Ovary (tissue), 9 donors: Measurements from ENCODE around the gene PNPLA2. TPM values are rescaled to one million over a fixed set of nuclear protein-coding genes. Genes with fewer than 3 reads are reported as not detected.
A peak's percentile ranks its signal among the peaks of the same experiment; 100 is the strongest.

ENCODE experiments used
- DNase-seq, 5 donors: peaks; one replicate each; pipeline ENCODE4 v3.0.0-alpha.2; 2019 to 2020
- H3K27ac ChIP-seq, 2 donors: fragments of 200-600 bp; one replicate each; pipeline versions ENCODE4 v1.5.1 to v1.8.0; 2019 to 2022
- H3K27me3 ChIP-seq: fragments of 200-600 bp; one replicate; pipeline ENCODE4 v1.8.0; 2022
- H3K36me3 ChIP-seq: fragments of 200-600 bp; sonication (generic); one replicate; pipeline ENCODE4 v1.5.1; 2019
- H3K4me1 ChIP-seq: one replicate; pipeline ENCODE4 v1.8.1; 2013; ENCODE audit warnings: mild to moderate bottlenecking, moderate library complexity; ENCODE audit not compliant: insufficient read depth
- H3K4me3 ChIP-seq: fragments of 200-600 bp; sonication (generic); one replicate; pipeline ENCODE4 v1.5.1; 2017
- H3K9me3 ChIP-seq, 2 donors: fragments of 200-600 bp in 1 of 2; sonication (generic) in 1 of 2; one replicate each; pipeline versions ENCODE4 v1.5.1 to v1.8.1; 2013 to 2019; ENCODE audit warnings: mild to moderate bottlenecking in 1 of 2, moderate library complexity in 1 of 2
- EP300 ChIP-seq: sonication (generic); formaldehyde crosslinking; IDR thresholded peaks from one replicate; pipeline ENCODE4 v1.6.1; 2017; ENCODE audit warnings: antibody characterized with exemption
- POLR2A ChIP-seq: fragments of 450-650 bp; IDR thresholded peaks from one replicate; pipeline ENCODE4 v1.6.1; 2017; ENCODE audit warnings: antibody characterized with exemption, mild to moderate bottlenecking, moderate library complexity
- WGBS, 3 donors: extraction: QIAGEN DNeasy Blood & Tissue Kit in 1 of 3; methylation state at CpG; one replicate each; pipeline versions ENCODE4 v1.1.5 to v1.1.7; 2013 to 2017; 5-methylcytosine and 5-hydroxymethylcytosine counted together
- intact Hi-C, 4 donors: fragments of 100-400 bp; cut with DNase I; formaldehyde crosslinking; loops; one replicate each; pipeline versions ENCODE4 v1.11.0 to v1.15.1; 2022 to 2023
- polyA plus RNA-seq, 2 donors: library from polyadenylated mRNA; stranded (reverse); fragments of 200-250 nt in 1 of 2; fragments of 350-450 nt in 1 of 2; fragmentation: Illumina TruSeq in 1 of 2; extraction: RNeasy Lipid Tissue Mini Kit (QIAGEN cat#74804) in 1 of 2; gene quantifications; one replicate each; pipeline ENCODE4 v1.2.3, GENCODE V29; 2013 to 2014
- total RNA-seq, 7 donors: library from RNA; depleted of rRNA in 2 of 7; stranded (reverse); fragments of >200 nt in 2 of 7; fragmentation: NEBNext Ultra II Directional in 3 of 7; extraction: Animal tissue kit (Norgen Biotek cat#: 25700) in 3 of 7; gene quantifications; one replicate each; pipeline versions ENCODE4 v1.1.0 to v1.2.4, GENCODE V29; 2016 to 2023
- TF ChIP-seq, protein P1 (sequence below), 3 donors: fragments of 450-650 bp in 2 of 3; fragments of 200-600 bp in 1 of 3; IDR thresholded peaks; one replicate each; pipeline versions ENCODE4 v1.5.1 to v1.8.0; 2016 to 2022; ENCODE audit warnings: antibody characterized with exemption in 3 of 3, mild to moderate bottlenecking in 1 of 3
- donor health status: DM: no; HTN: no; CAD: no; lungs with moderate emphysema.
- donor health status: DM: no; HTN: no; CAD: no.
- donor health status: Bipolar disorder and iron deficiency.
- donor health status: DM: yes; HTN: yes; CAD: no.
- donor health status: DM: no; HTN: no; CAD: no.
- donor health status: DM: yes; HTN: yes; CAD: no.

Gene PNPLA2
- total and polyA plus RNA-seq, 9 donors, result 12.9 to 98.2 (median 83.0) TPM

DNA sequence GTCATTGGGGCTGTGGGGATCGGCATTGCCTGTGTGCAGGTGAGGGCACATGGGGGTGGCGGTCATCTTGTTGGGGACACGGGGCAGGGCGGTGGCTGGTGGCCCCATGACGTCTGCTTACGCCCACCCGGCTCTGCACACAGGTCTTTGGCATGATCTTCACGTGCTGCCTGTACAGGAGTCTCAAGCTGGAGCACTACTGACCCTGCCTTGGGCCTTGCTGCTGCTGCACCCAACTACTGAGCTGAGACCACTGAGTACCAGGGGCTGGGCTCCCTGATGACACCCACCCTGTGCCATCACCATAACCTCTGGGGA, 19.2 kb downstream of the PNPLA2 start:
- no peaks in the 10 kb centered on the region for H3K27me3 ChIP-seq
- no peaks in the 10 kb centered on the region for H3K9me3 ChIP-seq
- H3K4me1 ChIP-seq, result peaks cover 18% of the 10 kb centered on the region
- H3K27ac ChIP-seq, result no peak overlapping the region
- no peak for DNase-seq
- intact Hi-C loops, result no loop called here
- WGBS, 3 donors, result 69 to 82% (median 71%) methylated on average over 8 of the region's 8 CpGs
- TF ChIP-seq, protein P1, sequence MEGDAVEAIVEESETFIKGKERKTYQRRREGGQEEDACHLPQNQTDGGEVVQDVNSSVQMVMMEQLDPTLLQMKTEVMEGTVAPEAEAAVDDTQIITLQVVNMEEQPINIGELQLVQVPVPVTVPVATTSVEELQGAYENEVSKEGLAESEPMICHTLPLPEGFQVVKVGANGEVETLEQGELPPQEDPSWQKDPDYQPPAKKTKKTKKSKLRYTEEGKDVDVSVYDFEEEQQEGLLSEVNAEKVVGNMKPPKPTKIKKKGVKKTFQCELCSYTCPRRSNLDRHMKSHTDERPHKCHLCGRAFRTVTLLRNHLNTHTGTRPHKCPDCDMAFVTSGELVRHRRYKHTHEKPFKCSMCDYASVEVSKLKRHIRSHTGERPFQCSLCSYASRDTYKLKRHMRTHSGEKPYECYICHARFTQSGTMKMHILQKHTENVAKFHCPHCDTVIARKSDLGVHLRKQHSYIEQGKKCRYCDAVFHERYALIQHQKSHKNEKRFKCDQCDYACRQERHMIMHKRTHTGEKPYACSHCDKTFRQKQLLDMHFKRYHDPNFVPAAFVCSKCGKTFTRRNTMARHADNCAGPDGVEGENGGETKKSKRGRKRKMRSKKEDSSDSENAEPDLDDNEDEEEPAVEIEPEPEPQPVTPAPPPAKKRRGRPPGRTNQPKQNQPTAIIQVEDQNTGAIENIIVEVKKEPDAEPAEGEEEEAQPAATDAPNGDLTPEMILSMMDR (IDR thresholded peaks at IDR 0.05), result no peak
- TF ChIP-seq POLR2A (no peak), EP300 (no peak)
- H3K36me3 ChIP-seq, result no peaks in the 10 kb centered on the region
- H3K4me3 ChIP-seq, result no peak overlapping the region

DNA sequence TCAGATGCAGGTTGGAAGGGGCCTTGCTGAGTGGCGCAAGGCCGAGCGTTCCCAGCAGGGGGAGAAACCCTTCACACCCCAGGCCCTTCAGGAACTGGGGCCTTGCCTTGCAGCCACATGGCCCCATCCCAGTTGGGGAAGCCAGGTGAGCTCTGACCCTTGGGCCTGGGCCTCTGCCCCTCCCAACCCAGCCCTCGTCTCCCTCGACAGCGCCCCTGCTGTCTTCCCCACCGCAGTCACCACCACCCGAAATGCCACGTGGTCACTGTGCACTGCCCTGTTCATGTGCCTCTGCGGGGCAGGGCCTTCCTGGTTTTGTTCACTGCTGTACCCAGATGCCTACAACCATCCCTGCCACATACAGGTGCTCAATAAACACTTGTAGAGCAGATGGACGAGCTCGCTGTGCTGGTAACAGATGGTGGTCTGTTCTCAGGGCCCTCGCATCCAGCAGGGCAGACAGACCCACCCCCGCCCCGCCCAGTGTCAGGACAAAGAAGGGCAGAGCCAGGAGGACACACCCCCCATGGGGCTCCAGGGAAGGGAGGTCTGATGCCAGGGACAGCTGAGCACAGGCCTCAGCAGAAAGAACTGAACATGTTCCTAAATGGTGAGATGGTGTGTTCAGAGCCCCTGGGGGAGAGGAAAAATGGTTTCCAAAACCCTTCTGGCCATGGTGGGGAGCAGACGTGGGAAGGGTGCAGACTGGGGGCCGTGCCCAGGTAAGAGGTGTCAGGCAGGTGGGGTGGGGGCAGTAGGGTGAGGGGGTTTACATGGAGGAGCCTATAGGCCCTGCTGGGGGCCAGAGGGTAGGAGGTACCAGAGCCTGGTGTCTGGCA, 19.9 kb downstream of the PNPLA2 start:
- Histone ChIP-seq H3K4me3 (no peak overlapping the region), H3K9me3 (no peaks in the 10 kb centered on the region), H3K27ac (no peak overlapping the region), H3K27me3 (no peaks in the 10 kb centered on the region), H3K4me1 (peaks cover 18% of the 10 kb centered on the region), H3K36me3 (no peaks in the 10 kb centered on the region)
- intact Hi-C loops, result no loop called here
- no peak for TF ChIP-seq POLR2A
- no peak for TF ChIP-seq EP300
- DNase-seq, result no peak
- WGBS, 3 donors, result 38 to 60% (median 47%) methylated on average over 17 of the region's 17 CpGs

DNA sequence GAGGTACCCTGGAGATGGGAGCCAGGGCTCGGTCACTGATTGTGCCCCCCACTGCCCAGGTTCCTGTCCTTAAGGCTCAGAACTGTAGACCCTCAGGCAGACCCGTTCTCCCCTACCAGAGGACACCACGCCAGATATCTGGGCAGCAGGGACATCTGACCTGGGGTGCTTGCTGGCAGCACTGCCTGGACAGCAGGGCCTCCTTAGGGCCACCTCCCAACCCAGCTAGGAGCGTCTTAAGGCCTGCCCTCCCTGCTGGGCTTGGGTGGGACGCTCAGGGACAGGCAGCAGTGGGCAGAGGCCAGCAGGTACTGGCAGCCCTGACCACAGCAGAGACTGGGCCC, 20.5 kb downstream of the PNPLA2 start:
- Histone ChIP-seq H3K4me3 (no peak overlapping the region), H3K27ac (no peak overlapping the region), H3K36me3 (no peaks in the 10 kb centered on the region), H3K27me3 (no peaks in the 10 kb centered on the region), H3K4me1 (peaks cover 17% of the 10 kb centered on the region), H3K9me3 (no peaks in the 10 kb centered on the region)
- no peak for TF ChIP-seq EP300
- WGBS, 3 donors, result 80 to 90% (median 87%) methylated on average over 5 of the region's 5 CpGs
- DNase-seq, result no peak
- intact Hi-C loops, result no loop called here

DNA sequence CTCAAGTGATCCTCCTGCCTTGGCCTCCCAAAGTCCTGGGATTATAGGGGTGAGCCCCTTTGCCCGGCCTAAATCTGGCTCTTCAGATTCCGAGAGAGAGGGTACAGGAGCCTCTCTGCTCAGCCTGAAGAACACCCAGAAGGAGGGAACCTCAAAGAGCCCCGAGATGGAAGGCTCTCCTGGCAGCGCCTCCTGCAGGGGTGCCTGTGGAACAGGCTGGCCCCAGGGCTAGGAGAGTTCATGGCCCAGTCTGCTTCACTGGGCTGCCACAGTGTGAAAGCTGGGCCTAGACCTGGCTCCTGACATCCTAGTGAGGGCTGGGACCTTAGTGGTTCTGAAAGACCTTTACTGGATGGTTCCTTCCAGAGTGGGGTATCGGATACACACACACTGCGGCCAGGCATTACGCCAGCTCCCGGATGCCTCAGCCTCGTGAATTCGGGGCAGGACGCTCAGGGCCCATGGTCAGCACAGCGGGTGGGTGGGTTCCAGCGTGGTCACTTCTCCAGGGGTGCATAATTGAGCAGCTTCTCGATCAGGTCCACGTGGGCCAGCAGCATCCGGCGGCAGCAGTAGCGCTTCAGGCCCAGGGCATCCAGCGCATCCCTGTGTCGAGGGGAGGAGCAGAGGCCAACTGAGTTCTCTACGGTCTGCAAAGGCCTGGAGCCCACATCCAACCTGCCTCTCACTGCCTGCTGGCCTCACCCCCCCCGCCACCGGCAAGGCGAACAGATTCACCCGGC, 21.3 kb downstream of the PNPLA2 start:
- intact Hi-C loops, result loop anchor here in 1 of 4 donors (5.0 to 10.0 kb wide), 2 partner anchors 33 to 625 kb away; partner anchors contain the start of genes PIDD1 and RPLP2
- no peaks in the 10 kb centered on the region for H3K27me3 ChIP-seq
- WGBS, 3 donors, result 63 to 73% (median 63%) methylated on average over 21 to 25 of the region's 25 CpGs
- TF ChIP-seq POLR2A (no peak), EP300 (no peak)
- TF ChIP-seq, protein P1 (IDR thresholded peaks at IDR 0.05), result no peak
- DNase-seq, result no peak
- no peak overlapping the region for H3K27ac ChIP-seq
- no peak overlapping the region for H3K4me3 ChIP-seq
- no peaks in the 10 kb centered on the region for H3K9me3 ChIP-seq
- H3K4me1 ChIP-seq, result peaks cover 15% of the 10 kb centered on the region
- H3K36me3 ChIP-seq, result no peaks in the 10 kb centered on the region

DNA sequence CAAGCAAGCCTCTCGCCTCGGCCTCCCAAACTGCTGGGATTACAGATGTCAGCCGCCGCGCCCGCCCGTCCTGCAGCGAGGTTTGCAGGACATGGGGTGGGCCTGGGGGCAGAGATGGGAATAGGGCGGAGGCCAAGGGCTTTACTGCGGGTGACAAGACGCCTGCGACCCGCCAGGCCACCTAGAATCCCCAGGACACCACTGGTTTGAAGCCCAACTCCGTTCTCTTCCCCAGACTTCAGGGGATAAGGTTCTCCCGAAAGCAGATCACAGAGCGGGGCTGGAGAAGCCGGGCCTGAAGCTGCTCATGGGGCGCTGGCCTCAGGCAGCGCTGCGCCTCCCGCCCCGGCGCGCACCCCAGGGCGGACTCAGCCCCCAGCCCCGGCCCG, 23.3 kb downstream of the PNPLA2 start:
- peaks cover 24% of the 10 kb centered on the region for H3K4me1 ChIP-seq
- WGBS, 3 donors, result 0 to 2% (median 1%) methylated on average over 22 to 27 of the region's 27 CpGs
- H3K27ac ChIP-seq, result peak overlapping the region in 1 of 2 donors; percentile 92
- intact Hi-C loops, result loop anchor here in 1 of 4 donors (5.0 to 10.0 kb wide), 2 partner anchors 35 to 623 kb away; partner anchors contain the start of genes PIDD1 and RPLP2
- peak overlapping the region; percentile 49 for H3K4me3 ChIP-seq
- no peak for DNase-seq
- H3K27me3 ChIP-seq, result no peaks in the 10 kb centered on the region
- H3K9me3 ChIP-seq, result no peaks in the 10 kb centered on the region
- H3K36me3 ChIP-seq, result no peaks in the 10 kb centered on the region
- no peak for TF ChIP-seq POLR2A
- TF ChIP-seq EP300, result no peak
- TF ChIP-seq, protein P1 (IDR thresholded peaks at IDR 0.05), result no peak
